HK-2 (cell line): ENCODE results near the gene ARL6IP1.
"Not testable (repeated sequence)": the region's sequence is repeated elsewhere in the genome, so short reads cannot be mapped to it uniquely, and the experiment has no call there.

Source experiments
- DNase-seq: peaks from one replicate; pipeline ENCODE4 v3.0.0-alpha.2; 2018; ENCODE audit not compliant: unreplicated experiment

The ARL6IP1 gene

GRCh38 chr16:18759598-18760520 lies 41.5 kb downstream of the ARL6IP1 start:
- DNase-seq: not testable (repeated sequence)

DNA sequence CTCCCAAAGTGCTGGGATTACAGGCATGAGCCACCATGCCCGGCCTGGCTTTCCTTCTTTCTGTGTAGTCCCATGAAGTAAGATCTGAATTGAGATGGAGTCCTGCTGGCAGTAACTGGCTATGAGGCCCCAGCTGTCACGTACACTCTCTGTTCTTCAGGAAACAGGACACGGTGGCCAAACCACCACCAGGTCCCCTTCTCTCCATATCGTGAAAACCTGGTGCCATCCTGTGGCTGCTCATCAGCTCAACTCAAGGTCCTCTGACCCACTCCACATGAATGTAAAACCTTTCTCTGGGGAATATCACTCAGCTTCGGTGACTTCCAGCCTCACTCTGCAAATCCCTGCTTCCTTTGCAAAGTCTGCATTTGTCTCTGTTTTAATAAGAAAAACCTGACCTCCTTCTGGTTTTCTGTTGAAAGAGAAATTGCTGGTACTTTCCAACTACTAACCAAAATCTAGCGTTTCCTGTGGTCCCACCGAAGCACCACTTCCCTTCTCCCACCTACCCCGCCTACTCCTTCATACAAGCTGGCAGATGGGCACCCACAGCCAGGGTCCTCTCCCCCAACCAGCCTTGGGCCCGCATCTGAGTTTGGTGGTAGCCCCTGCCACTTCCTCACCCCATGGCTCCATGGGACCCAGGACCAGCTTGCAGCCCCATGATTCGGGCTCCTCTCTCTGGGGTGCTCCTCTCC lies 43.2 kb downstream of the ARL6IP1 start:
- not testable (repeated sequence) for DNase-seq

DNA sequence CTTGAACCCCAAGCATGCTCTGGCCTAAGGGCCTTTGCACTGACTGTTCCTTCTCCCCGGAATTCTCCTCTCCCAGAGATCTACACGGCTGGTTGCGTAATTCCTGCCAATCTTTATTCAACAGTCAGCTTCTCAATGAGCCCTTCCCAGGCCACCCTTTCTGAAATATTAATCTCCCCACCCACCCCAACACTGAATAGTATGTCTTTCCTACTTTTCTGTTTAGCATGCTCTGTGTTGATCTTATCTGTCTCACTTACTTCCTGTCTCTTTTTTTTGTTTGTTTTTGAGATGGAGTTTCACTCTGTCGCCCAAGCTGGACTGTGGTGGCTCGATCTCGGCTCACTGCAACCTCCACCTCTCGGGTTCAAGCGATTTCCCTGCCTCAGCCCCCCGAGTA lies 44.7 kb downstream of the ARL6IP1 start:
- not testable (repeated sequence) for DNase-seq

- not testable (repeated sequence) for DNase-seq
These were observed 58.5 kb downstream of the ARL6IP1 start for GRCh38 chr16:18742870-18743269.
